CD4-positive, CD25-positive, alpha-beta regulatory T cell (primary cell): ENCODE data around the gene SPI1. TPM values are rescaled to one million over a fixed set of nuclear protein-coding genes. Genes with fewer than 3 reads are reported as not detected.

Experiments
- ATAC-seq, 2 donors: fragments of 150-1000 bp; cut with Tn5 transposase; one replicate each; pipeline ENCODE4 v1.10.0; 2021; ENCODE audit warnings: low read depth in 2 of 2, moderate number of reproducible peaks in 2 of 2, moderate library complexity in 1 of 2
- DNase-seq, 3 donors: peaks; one replicate each; pipeline versions ENCODE4 v3.0.0 to v3.0.0-alpha.2; 2012 to 2022; ENCODE audit warnings: mixed read lengths in 1 of 3
- H3K27ac ChIP-seq: one replicate; pipeline ENCODE4 v1.7.0; 2013; ENCODE audit warnings: mild to moderate bottlenecking, low read length; ENCODE audit not compliant: insufficient read depth, poor library complexity, severe bottlenecking
- H3K27me3 ChIP-seq: one replicate; pipeline ENCODE4 v1.7.0; 2013; ENCODE audit warnings: low read length; ENCODE audit not compliant: control insufficient read depth, insufficient read depth
- H3K36me3 ChIP-seq: one replicate; pipeline ENCODE4 v1.7.0; 2013; ENCODE audit warnings: mild to moderate bottlenecking, low read length, moderate library complexity; ENCODE audit not compliant: control insufficient read depth, insufficient read depth
- H3K4me1 ChIP-seq: 2 replicates; pipeline ENCODE4 v1.7.0; 2013; ENCODE audit warnings: mild to moderate bottlenecking, low read length; ENCODE audit not compliant: insufficient read depth, control insufficient read depth, poor library complexity, severe bottlenecking
- H3K4me3 ChIP-seq: one replicate; pipeline ENCODE4 v1.7.0; 2013; ENCODE audit warnings: low read depth, mild to moderate bottlenecking, low read length, moderate library complexity
- H3K9me3 ChIP-seq, 2 experiments: 1 replicate in 1 of 2; 2 replicates in 1 of 2; pipeline ENCODE4 v1.7.0; 2013; ENCODE audit warnings: low read length in 2 of 2, mild to moderate bottlenecking in 1 of 2, moderate library complexity in 1 of 2; ENCODE audit not compliant: control insufficient read depth in 2 of 2
- H3K27ac Mint-ChIP-seq, 3 donors: one replicate each; pipeline ENCODE4 v1.8.0; 2020 to 2022; ENCODE audit warnings: mild to moderate bottlenecking in 3 of 3, mixed read lengths in 3 of 3, moderate library complexity in 2 of 3
- H3K27me3 Mint-ChIP-seq: one replicate; pipeline ENCODE4 v1.8.0; 2022; ENCODE audit warnings: mild to moderate bottlenecking, mixed read lengths
- H3K36me3 Mint-ChIP-seq: one replicate; pipeline ENCODE4 v1.8.0; 2020; ENCODE audit warnings: mixed read lengths
- H3K4me1 Mint-ChIP-seq, 4 donors: one replicate each; pipeline ENCODE4 v1.8.0; 2020 to 2022; ENCODE audit warnings: mixed read lengths in 4 of 4, mild to moderate bottlenecking in 1 of 4
- H3K4me3 Mint-ChIP-seq, 4 donors: one replicate each; pipeline ENCODE4 v1.8.0; 2020 to 2022; ENCODE audit warnings: mild to moderate bottlenecking in 4 of 4, mixed read lengths in 4 of 4, moderate library complexity in 3 of 4
- H3K9me3 Mint-ChIP-seq, 7 donors: one replicate each; pipeline ENCODE4 v1.8.0; 2020 to 2022; ENCODE audit warnings: mixed read lengths in 7 of 7, mild to moderate bottlenecking in 3 of 7, moderate library complexity in 2 of 7
- polyA plus RNA-seq, 4 donors: library from polyadenylated mRNA; unstranded; fragments of 300-500 nt; fragmentation: Illumina TruSeq; gene quantifications; one replicate each; pipeline ENCODE4 v1.2.3, GENCODE V29; 2021
- total RNA-seq: library from RNA; stranded (reverse); gene quantifications from one replicate; pipeline ENCODE4 v1.2.3, GENCODE V29; 2022

Gene SPI1
- total and polyA plus RNA-seq, 5 donors from 2014 or later: 0.13 to 0.57 (median 0.41) TPM; not detected in 2

DNA sequence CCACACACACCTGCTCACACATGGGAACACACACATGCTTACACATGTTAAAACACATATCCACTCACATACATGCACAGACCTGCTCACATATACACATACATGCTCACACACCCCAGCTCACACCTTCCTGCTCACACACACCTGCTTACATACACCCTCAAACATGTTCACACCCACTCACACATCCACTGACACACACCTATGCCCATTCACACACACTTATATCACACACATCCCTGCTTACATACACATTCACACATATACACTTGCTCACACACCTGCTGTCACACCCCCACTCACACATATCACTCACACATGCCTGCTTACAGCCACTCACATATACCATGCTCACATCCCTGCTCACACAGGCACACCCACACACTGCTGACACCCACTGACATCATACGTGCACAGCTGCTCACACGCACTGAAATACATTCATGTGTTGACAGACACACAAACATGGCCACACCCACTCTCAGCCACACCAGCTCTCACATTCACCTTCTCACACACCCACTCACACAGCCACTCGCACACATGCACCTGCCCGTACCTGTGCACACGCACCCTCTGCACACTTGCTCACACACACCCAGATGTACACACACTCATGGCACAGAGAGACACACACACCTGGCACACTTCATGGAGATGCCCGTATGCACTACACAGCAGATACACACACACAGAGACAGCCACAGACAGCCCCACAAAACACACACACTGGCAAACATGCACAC, 20.2 kb downstream of the SPI1 start:
- Mint-ChIP-seq H3K4me3 (no peak overlapping the region), H3K9me3 (no peaks in the 10 kb centered on the region), H3K36me3 (no peaks in the 10 kb centered on the region), H3K27me3 (no peaks in the 10 kb centered on the region), H3K4me1 (peaks cover 0 to 9% (median 2%) of the 10 kb centered on the region in 4 donors), H3K27ac (no peak overlapping the region)
- no peaks in the 10 kb centered on the region for H3K9me3 ChIP-seq
- no peaks in the 10 kb centered on the region for H3K27me3 ChIP-seq
- DNase-seq (no peak), ATAC-seq (no peak)
- no peaks in the 10 kb centered on the region for H3K36me3 ChIP-seq
- no peak overlapping the region for H3K4me3 ChIP-seq
- no peak overlapping the region for H3K27ac ChIP-seq
- no peaks in the 10 kb centered on the region for H3K4me1 ChIP-seq

DNA sequence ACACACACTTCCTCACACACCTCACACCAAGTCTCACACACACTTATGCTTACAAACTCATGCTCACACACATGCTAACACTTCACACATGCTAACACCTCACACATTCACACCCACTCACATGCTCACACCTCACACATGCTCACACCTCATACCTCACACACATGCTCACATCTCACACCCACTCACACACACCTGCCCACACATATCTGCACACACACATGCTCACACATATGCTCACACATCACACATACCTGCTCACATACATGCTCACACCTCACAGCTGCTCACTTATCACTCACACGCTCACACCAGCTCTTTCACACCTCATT, 21.4 kb downstream of the SPI1 start:
- Histone ChIP-seq H3K27ac (no peak overlapping the region), H3K36me3 (no peaks in the 10 kb centered on the region), H3K27me3 (no peaks in the 10 kb centered on the region), H3K4me3 (no peak overlapping the region), H3K9me3 (no peaks in the 10 kb centered on the region), H3K4me1 (no peaks in the 10 kb centered on the region)
- Mint-ChIP-seq H3K4me1 (peaks cover 0 to 9% (median 2%) of the 10 kb centered on the region in 4 donors), H3K27me3 (no peaks in the 10 kb centered on the region), H3K27ac (no peak overlapping the region), H3K4me3 (no peak overlapping the region), H3K9me3 (no peaks in the 10 kb centered on the region), H3K36me3 (no peaks in the 10 kb centered on the region)
- ATAC-seq (no peak), DNase-seq (no peak)

DNA sequence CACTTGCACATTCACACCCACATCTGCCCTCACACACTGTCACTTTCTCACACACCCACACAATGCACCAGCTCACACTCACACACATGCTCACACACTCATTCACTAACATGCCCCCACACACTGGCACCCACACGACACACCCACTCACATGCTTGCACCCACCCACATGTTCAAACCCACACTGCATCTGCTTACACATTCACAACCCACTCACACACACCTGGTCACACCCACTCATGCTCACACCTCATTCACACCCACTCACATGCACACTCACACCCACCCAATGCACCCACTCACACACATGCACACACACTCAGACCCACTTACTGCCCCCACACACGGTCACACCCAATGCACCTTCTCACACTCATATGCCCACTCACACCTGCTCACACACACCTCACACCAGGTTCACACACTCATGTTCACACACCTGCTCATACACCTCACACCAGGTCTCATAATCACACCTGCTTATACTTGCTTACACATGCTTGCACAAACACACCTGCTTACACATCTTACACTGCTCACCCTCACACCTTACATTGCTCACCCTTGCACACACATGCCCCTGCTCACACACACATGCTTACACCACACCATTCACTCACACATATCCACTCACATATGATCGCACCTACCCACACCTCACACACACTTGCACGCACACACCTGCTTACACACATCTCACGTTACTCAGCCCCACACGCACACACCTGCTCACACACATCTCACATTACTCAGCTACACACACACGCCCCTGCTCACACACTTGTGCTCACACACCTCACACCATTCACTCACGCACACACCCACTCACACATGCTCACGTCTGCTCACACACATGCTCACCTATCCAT, 22.0 kb downstream of the SPI1 start:
- H3K9me3 Mint-ChIP-seq: no peaks in the 10 kb centered on the region
- Histone ChIP-seq H3K4me1 (no peaks in the 10 kb centered on the region), H3K27me3 (no peaks in the 10 kb centered on the region), H3K27ac (no peak overlapping the region), H3K9me3 (no peaks in the 10 kb centered on the region), H3K36me3 (no peaks in the 10 kb centered on the region), H3K4me3 (no peak overlapping the region)
- ATAC-seq: no peak
- no peak overlapping the region for H3K27ac Mint-ChIP-seq
- no peak for DNase-seq
- H3K27me3 Mint-ChIP-seq: no peaks in the 10 kb centered on the region
- no peaks in the 10 kb centered on the region for H3K36me3 Mint-ChIP-seq
- H3K4me3 Mint-ChIP-seq: no peak overlapping the region
- H3K4me1 Mint-ChIP-seq: peaks cover 0 to 9% (median 2%) of the 10 kb centered on the region in 4 donors

DNA sequence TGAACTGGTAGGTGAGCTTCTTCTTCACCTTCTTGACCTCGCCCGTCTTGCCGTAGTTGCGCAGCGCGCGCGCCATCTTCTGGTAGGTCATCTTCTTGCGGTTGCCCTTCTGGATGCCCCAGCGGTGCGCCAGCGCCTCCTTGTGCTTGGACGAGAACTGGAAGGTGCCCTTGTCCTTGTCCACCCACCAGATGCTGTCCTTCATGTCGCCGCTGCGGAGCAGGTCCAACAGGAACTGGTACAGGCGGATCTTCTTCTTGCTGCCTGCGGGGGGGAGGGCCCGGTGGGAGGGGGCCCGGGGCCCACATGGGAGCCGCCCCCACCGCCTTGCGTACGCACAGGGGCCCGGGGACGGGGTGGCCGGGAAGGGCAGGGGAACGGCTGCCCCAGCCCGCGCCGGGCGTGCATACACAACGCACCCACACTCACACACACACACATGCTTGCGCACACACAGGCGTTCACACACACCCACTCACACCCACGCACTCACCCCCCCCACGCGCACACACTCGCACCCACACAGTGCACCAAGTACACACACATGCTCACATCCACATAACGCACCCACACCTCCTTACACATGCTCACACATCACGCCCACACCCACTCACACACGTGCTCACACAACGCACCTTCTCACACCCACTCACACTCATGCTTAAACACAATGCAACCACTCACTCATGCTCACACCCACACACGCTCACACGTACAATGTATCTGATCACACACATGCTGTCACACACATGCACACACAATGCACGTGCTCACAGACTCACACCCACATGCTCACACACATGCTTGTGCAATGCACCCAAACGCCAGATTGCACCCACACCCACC, 22.8 kb downstream of the SPI1 start:
- Histone ChIP-seq H3K36me3 (no peaks in the 10 kb centered on the region), H3K27me3 (no peaks in the 10 kb centered on the region), H3K27ac (no peak overlapping the region), H3K9me3 (no peaks in the 10 kb centered on the region), H3K4me3 (no peak overlapping the region), H3K4me1 (no peaks in the 10 kb centered on the region)
- no peak overlapping the region for H3K4me3 Mint-ChIP-seq
- ATAC-seq: no peak
- no peaks in the 10 kb centered on the region for H3K9me3 Mint-ChIP-seq
- H3K4me1 Mint-ChIP-seq: peaks cover 0 to 7% (median 2%) of the 10 kb centered on the region in 4 donors
- DNase-seq: peak in 1 of 3 donors; percentile 38
- no peak overlapping the region for H3K27ac Mint-ChIP-seq
- H3K27me3 Mint-ChIP-seq: no peaks in the 10 kb centered on the region
- no peaks in the 10 kb centered on the region for H3K36me3 Mint-ChIP-seq

DNA sequence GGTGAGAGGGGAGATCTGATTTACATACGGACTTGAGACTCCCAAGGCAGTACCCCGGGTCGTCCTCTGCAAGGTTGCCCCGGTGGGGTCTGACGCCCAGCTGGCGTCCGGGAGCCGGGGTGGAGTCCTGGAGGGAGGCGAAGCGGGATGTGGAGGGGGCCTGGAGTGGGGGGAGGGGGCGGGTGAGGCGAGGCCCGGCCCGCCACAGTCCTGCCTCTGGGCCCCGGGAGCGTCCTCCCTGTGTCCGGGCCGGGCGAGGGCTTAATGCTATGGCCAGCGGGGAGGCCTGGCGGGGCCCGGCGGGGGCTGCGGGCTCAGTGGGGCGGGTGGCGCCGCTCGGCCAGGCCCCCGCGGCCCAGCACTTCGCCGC, 23.4 kb downstream of the SPI1 start:
- H3K4me3 ChIP-seq: no peak overlapping the region
- Mint-ChIP-seq H3K27me3 (no peaks in the 10 kb centered on the region), H3K9me3 (no peaks in the 10 kb centered on the region), H3K4me3 (no peak overlapping the region), H3K36me3 (no peaks in the 10 kb centered on the region), H3K4me1 (peaks cover 0 to 7% (median 2%) of the 10 kb centered on the region in 4 donors), H3K27ac (no peak overlapping the region)
- H3K4me1 ChIP-seq: no peaks in the 10 kb centered on the region
- no peaks in the 10 kb centered on the region for H3K9me3 ChIP-seq
- DNase-seq (no peak), ATAC-seq (no peak)
- no peaks in the 10 kb centered on the region for H3K27me3 ChIP-seq
- no peaks in the 10 kb centered on the region for H3K36me3 ChIP-seq
- no peak overlapping the region for H3K27ac ChIP-seq

DNA sequence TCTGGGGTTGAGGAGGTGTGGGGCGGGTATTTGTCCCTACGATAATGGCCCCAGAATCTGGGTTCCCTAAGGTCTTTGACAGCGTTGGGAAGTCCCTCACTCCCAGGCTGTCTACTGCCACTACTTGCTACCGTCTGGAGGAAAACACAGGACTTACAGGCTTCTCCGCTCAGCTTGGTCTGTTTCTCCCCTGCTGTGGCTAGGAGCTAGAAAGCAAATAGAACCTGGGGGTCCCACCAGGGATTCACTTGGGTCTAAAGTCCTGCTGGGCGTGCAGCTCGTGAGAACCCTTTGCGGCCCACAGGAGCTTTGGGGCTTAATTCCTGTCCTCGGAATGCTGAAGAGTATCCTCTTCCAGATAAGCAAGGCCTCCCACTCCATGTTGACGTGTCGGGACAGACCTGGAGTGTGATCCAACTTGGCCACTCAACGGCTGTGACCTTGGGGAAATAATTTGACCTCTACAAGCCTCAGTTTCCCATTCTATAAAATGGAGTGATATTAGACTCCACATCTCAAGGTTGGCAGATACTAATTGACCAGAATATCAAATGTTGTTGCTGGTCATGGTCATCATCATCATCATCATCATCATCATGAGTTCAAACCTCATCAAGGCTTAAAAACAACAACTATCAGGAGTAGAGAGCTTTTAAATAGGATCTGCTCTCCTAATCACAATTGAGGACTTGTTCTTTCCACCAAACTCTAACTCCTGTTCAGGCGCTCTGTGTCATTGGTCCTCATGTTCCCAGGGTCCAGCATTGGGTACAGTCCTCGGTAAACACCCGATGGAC, 24.2 kb downstream of the SPI1 start:
- H3K9me3 Mint-ChIP-seq: no peaks in the 10 kb centered on the region
- Histone ChIP-seq H3K36me3 (no peaks in the 10 kb centered on the region), H3K27me3 (no peaks in the 10 kb centered on the region), H3K27ac (no peak overlapping the region), H3K4me3 (no peak overlapping the region), H3K4me1 (no peaks in the 10 kb centered on the region), H3K9me3 (no peaks in the 10 kb centered on the region)
- no peaks in the 10 kb centered on the region for H3K27me3 Mint-ChIP-seq
- H3K4me3 Mint-ChIP-seq: no peak overlapping the region
- no peak overlapping the region for H3K27ac Mint-ChIP-seq
- H3K36me3 Mint-ChIP-seq: no peaks in the 10 kb centered on the region
- ATAC-seq (no peak), DNase-seq (no peak)
- peaks cover 0 to 1% (median 0%) of the 10 kb centered on the region in 4 donors for H3K4me1 Mint-ChIP-seq

DNA sequence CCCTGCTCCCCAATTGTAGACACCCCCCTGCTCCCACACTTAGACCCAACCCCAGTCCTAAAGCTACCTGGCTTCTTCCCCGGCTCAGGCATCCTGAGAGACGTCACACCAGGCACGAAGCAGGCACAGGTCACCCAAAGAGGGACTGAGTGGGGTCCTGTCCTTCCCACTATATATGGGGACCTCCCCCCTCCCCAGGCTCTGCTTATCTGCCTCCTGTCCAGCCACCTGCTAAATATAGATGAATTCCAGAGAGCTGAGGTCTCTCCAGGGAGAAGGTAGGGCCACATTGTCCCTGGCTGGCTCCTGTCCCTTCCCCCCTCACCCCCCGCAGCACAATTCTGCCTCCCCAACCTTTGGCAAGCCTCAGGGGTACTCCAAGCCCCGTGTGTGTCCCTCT, 25.8 kb downstream of the SPI1 start, which contains the start of gene MYBPC3:
Gene MYBPC3, minus strand, starts transcription at position 147 of the 400 bp plus-strand sequence. Its CDS starts 55 bp downstream, at position 92.
- Mint-ChIP-seq H3K9me3 (no peaks in the 10 kb centered on the region), H3K36me3 (no peaks in the 10 kb centered on the region), H3K4me1 (no peaks in the 10 kb centered on the region), H3K27ac (no peak within 1 kb of the TSS), H3K4me3 (no peak within 1 kb of the TSS), H3K27me3 (no peaks in the 10 kb centered on the region)
- ATAC-seq: no peak
- Histone ChIP-seq H3K36me3 (no peaks in the 10 kb centered on the region), H3K27me3 (no peaks in the 10 kb centered on the region), H3K4me1 (no peaks in the 10 kb centered on the region), H3K27ac (no peak within 1 kb of the TSS), H3K9me3 (no peaks in the 10 kb centered on the region), H3K4me3 (no peak within 1 kb of the TSS)
- DNase-seq: no peak
